ENCODE results near the gene DRD2.

DRD2 gene

GRCh38 chr11:113405724-113406478 lies 69.3 kb downstream of the DRD2 start:
- H3K36me3 ChIP-seq (ENCODE audit: insufficient read depth, low read length) = no peaks in the 10 kb centered on the region

GRCh38 chr11:113404859-113405430 lies 70.3 kb downstream of the DRD2 start:
- Histone ChIP-seq H3K4me1 (ENCODE audit: insufficient read depth, low read length) (no peaks in the 10 kb centered on the region), H3K79me2 (ENCODE audit: insufficient read depth, low read length) (no peaks in the 10 kb centered on the region), H3K27ac (ENCODE audit: low read length) (no peak overlapping the region), H3K36me3 (ENCODE audit: insufficient read depth, low read length) (no peaks in the 10 kb centered on the region), H3K4me2 (ENCODE audit: insufficient read depth, low read length) (no peak overlapping the region), H3K4me3 (ENCODE audit: low read depth in 1 of 2, low read length in 2 of 2) (no peak overlapping the region), H3K9ac (ENCODE audit: low read depth, low read length) (no peak overlapping the region), H4K20me1 (ENCODE audit: insufficient read depth, low read length) (no peaks in the 10 kb centered on the region), H2AFZ (ENCODE audit: low read depth, low read length) (no peak overlapping the region), H3K27me3 (ENCODE audit: insufficient read depth, low read length, poor library complexity) (peaks cover 4% of the 10 kb centered on the region), H3K9me3 (ENCODE audit: insufficient read depth, low read length, severe bottlenecking) (no peaks in the 10 kb centered on the region)
- no peak for TF ChIP-seq CTCF (IDR thresholded peaks at IDR 0.05; ENCODE audit: borderline replicate concordance, extremely low read depth, low read length, poor library complexity, severe bottlenecking)
- no peak for TF ChIP-seq EZH2 (IDR thresholded peaks at IDR 0.05; ENCODE audit: borderline replicate concordance, low read depth, low read length, severe bottlenecking)
- ATAC-seq (ENCODE audit: insufficient read depth, low read depth) = no peak
- no peak for DNase-seq

More at GRCh38 chr11:113405724-113406478, 69.3 kb downstream of the DRD2 start:
- TF ChIP-seq EZH2 (IDR thresholded peaks at IDR 0.05; ENCODE audit: borderline replicate concordance, low read depth, low read length, severe bottlenecking) (no peak), CTCF (IDR thresholded peaks at IDR 0.05; ENCODE audit: borderline replicate concordance, extremely low read depth, low read length, poor library complexity, severe bottlenecking) (no peak)
- Histone ChIP-seq H3K79me2 (ENCODE audit: insufficient read depth, low read length) (no peaks in the 10 kb centered on the region), H3K4me2 (ENCODE audit: insufficient read depth, low read length) (no peak overlapping the region), H4K20me1 (ENCODE audit: insufficient read depth, low read length) (no peaks in the 10 kb centered on the region), H3K4me1 (ENCODE audit: insufficient read depth, low read length) (no peaks in the 10 kb centered on the region), H3K27me3 (ENCODE audit: insufficient read depth, low read length, poor library complexity) (peaks cover 4% of the 10 kb centered on the region), H3K27ac (ENCODE audit: low read length) (no peak overlapping the region), H2AFZ (ENCODE audit: low read depth, low read length) (no peak overlapping the region), H3K9me3 (ENCODE audit: insufficient read depth, low read length, severe bottlenecking) (no peaks in the 10 kb centered on the region), H3K4me3 (ENCODE audit: low read depth in 1 of 2, low read length in 2 of 2) (no peak overlapping the region), H3K9ac (ENCODE audit: low read depth, low read length) (no peak overlapping the region)
- ATAC-seq (ENCODE audit: insufficient read depth, low read depth) = no peak
- DNase-seq = no peak

- no peak overlapping the region for H3K9ac ChIP-seq (ENCODE audit: low read depth, low read length)
- H3K9me3 ChIP-seq (ENCODE audit: insufficient read depth, low read length, severe bottlenecking) = no peaks in the 10 kb centered on the region
- peaks cover 4% of the 10 kb centered on the region for H3K27me3 ChIP-seq (ENCODE audit: insufficient read depth, low read length, poor library complexity)
- no peak overlapping the region for H3K27ac ChIP-seq (ENCODE audit: low read length)
- DNase-seq (no peak), ATAC-seq (ENCODE audit: insufficient read depth, low read depth) (no peak)
- no peaks in the 10 kb centered on the region for H3K79me2 ChIP-seq (ENCODE audit: insufficient read depth, low read length)
- no peaks in the 10 kb centered on the region for H3K4me1 ChIP-seq (ENCODE audit: insufficient read depth, low read length)
- TF ChIP-seq CTCF (IDR thresholded peaks at IDR 0.05; ENCODE audit: borderline replicate concordance, extremely low read depth, low read length, poor library complexity, severe bottlenecking) (no peak), EZH2 (IDR thresholded peaks at IDR 0.05; ENCODE audit: borderline replicate concordance, low read depth, low read length, severe bottlenecking) (no peak)
- no peak overlapping the region for H2AFZ ChIP-seq (ENCODE audit: low read depth, low read length)
- H4K20me1 ChIP-seq (ENCODE audit: insufficient read depth, low read length) = no peaks in the 10 kb centered on the region
- H3K4me2 ChIP-seq (ENCODE audit: insufficient read depth, low read length) = no peak overlapping the region
- H3K36me3 ChIP-seq (ENCODE audit: insufficient read depth, low read length) = no peaks in the 10 kb centered on the region
- no peak overlapping the region for H3K4me3 ChIP-seq (ENCODE audit: low read depth in 1 of 2, low read length in 2 of 2)
These were observed 73.5 kb downstream of the DRD2 start for GRCh38 chr11:113401718-113402117.

Measured in DND-41 (cell line).